ENCODE measurements around the gene CFAP91. TPM values are rescaled to one million over a fixed set of nuclear protein-coding genes. Genes with fewer than 3 reads are reported as not detected.

CFAP91 gene
- total RNA-seq, 2 experiments from 2014 or later, result not detected

GRCh38 chr3:119717520-119717919 lies 14.7 kb downstream of the CFAP91 start:
- Mint-ChIP-seq H3K9me3 (ENCODE audit: insufficient read depth) (no peaks in the 10 kb centered on the region), H3K4me1 (ENCODE audit: low read depth) (no peaks in the 10 kb centered on the region), H3K27me3 (ENCODE audit: low read depth) (peaks cover 2% of the 10 kb centered on the region), H3K4me3 (no peak overlapping the region), H3K36me3 (ENCODE audit: low read depth) (no peaks in the 10 kb centered on the region), H3K27ac (no peak overlapping the region)
- CTCF ChIA-PET, result no interaction called here
- DNase-seq (no peak), ATAC-seq (no peak)
- POLR2A ChIA-PET, result no interaction called here

- Mint-ChIP-seq H3K4me1 (ENCODE audit: low read depth) (no peaks in the 10 kb centered on the region), H3K36me3 (ENCODE audit: low read depth) (no peaks in the 10 kb centered on the region)
Observed at GRCh38 chr3:119723022-119723421, 20.2 kb downstream of the CFAP91 start.

GRCh38 chr3:119726909-119727308 lies 24.1 kb downstream of the CFAP91 start:
- H3K4me3 Mint-ChIP-seq, result no peak overlapping the region
- H3K27ac Mint-ChIP-seq, result no peak overlapping the region
- ATAC-seq (no peak), DNase-seq (no peak)
- no peaks in the 10 kb centered on the region for H3K36me3 Mint-ChIP-seq (ENCODE audit: low read depth)
- no peaks in the 10 kb centered on the region for H3K4me1 Mint-ChIP-seq (ENCODE audit: low read depth)
- POLR2A ChIA-PET, result no interaction called here
- peaks cover 19% of the 10 kb centered on the region for H3K27me3 Mint-ChIP-seq (ENCODE audit: low read depth)
- no peaks in the 10 kb centered on the region for H3K9me3 Mint-ChIP-seq (ENCODE audit: insufficient read depth)
- CTCF ChIA-PET, result no interaction called here

More at GRCh38 chr3:119723022-119723421, 20.2 kb downstream of the CFAP91 start:
- POLR2A ChIA-PET, result no interaction called here
- Mint-ChIP-seq H3K27ac (no peak overlapping the region), H3K27me3 (ENCODE audit: low read depth) (peaks cover 12% of the 10 kb centered on the region), H3K9me3 (ENCODE audit: insufficient read depth) (no peaks in the 10 kb centered on the region), H3K4me3 (no peak overlapping the region)
- CTCF ChIA-PET, result interaction anchor here (0.9 kb wide), 1 partner anchor 122 kb away, joined by 3 read pairs; no protein-coding TSS in a partner anchor
- DNase-seq (no peak), ATAC-seq (no peak)

GRCh38 chr3:119729996-119730395 lies 27.2 kb downstream of the CFAP91 start:
- Mint-ChIP-seq H3K9me3 (ENCODE audit: insufficient read depth) (no peaks in the 10 kb centered on the region), H3K4me1 (ENCODE audit: low read depth) (no peaks in the 10 kb centered on the region), H3K27me3 (ENCODE audit: low read depth) (peaks cover 26% of the 10 kb centered on the region), H3K4me3 (no peak overlapping the region), H3K36me3 (ENCODE audit: low read depth) (no peaks in the 10 kb centered on the region), H3K27ac (no peak overlapping the region)
- POLR2A ChIA-PET, result no interaction called here
- no peak for ATAC-seq
- no peak for DNase-seq
- CTCF ChIA-PET, result no interaction called here

- H3K4me3 Mint-ChIP-seq, result no peak overlapping the region
- H3K4me1 Mint-ChIP-seq (ENCODE audit: low read depth), result no peaks in the 10 kb centered on the region
- no peaks in the 10 kb centered on the region for H3K9me3 Mint-ChIP-seq (ENCODE audit: insufficient read depth)
- peaks cover 22% of the 10 kb centered on the region for H3K27me3 Mint-ChIP-seq (ENCODE audit: low read depth)
- CTCF ChIA-PET, result interaction anchor here (1.2 to 2.0 kb wide), 2 partner anchors 10 to 68 kb away, joined by 3 to 10 read pairs; no protein-coding TSS in a partner anchor
- POLR2A ChIA-PET, result no interaction called here
- H3K27ac Mint-ChIP-seq, result no peak overlapping the region
- no peaks in the 10 kb centered on the region for H3K36me3 Mint-ChIP-seq (ENCODE audit: low read depth)
- ATAC-seq (no peak), DNase-seq (no peak)
Observed at GRCh38 chr3:119731560-119732343, 28.9 kb downstream of the CFAP91 start.

- H3K27ac Mint-ChIP-seq, result no peak overlapping the region
- no peaks in the 10 kb centered on the region for H3K9me3 Mint-ChIP-seq (ENCODE audit: insufficient read depth)
- H3K27me3 Mint-ChIP-seq (ENCODE audit: low read depth), result peaks cover 22% of the 10 kb centered on the region
- H3K36me3 Mint-ChIP-seq (ENCODE audit: low read depth), result no peaks in the 10 kb centered on the region
- H3K4me1 Mint-ChIP-seq (ENCODE audit: low read depth), result no peaks in the 10 kb centered on the region
- DNase-seq (no peak), ATAC-seq (no peak)
- POLR2A ChIA-PET, result no interaction called here
- no peak overlapping the region for H3K4me3 Mint-ChIP-seq
- CTCF ChIA-PET, result no interaction called here
Observed at GRCh38 chr3:119733812-119734211, 31.0 kb downstream of the CFAP91 start.

GRCh38 chr3:119738741-119739140 lies 35.9 kb downstream of the CFAP91 start:
- ATAC-seq (no peak), DNase-seq (no peak)
- CTCF ChIA-PET, result no interaction called here
- Mint-ChIP-seq H3K27ac (no peak overlapping the region), H3K27me3 (ENCODE audit: low read depth) (peaks cover 19% of the 10 kb centered on the region), H3K4me1 (ENCODE audit: low read depth) (no peaks in the 10 kb centered on the region), H3K9me3 (ENCODE audit: insufficient read depth) (no peaks in the 10 kb centered on the region), H3K4me3 (no peak overlapping the region), H3K36me3 (ENCODE audit: low read depth) (no peaks in the 10 kb centered on the region)
- POLR2A ChIA-PET, result no interaction called here

- Mint-ChIP-seq H3K27me3 (ENCODE audit: low read depth) (peaks cover 28% of the 10 kb centered on the region), H3K4me1 (ENCODE audit: low read depth) (no peaks in the 10 kb centered on the region), H3K36me3 (ENCODE audit: low read depth) (no peaks in the 10 kb centered on the region), H3K4me3 (no peak overlapping the region), H3K27ac (no peak overlapping the region), H3K9me3 (ENCODE audit: insufficient read depth) (no peaks in the 10 kb centered on the region)
- DNase-seq (no peak), ATAC-seq (no peak)
- POLR2A ChIA-PET, result interaction anchor here (0.6 kb wide), 1 partner anchor 785 kb away, joined by 3 read pairs; no protein-coding TSS in a partner anchor
- CTCF ChIA-PET, result interaction anchor here (2.7 kb wide), 1 partner anchor 9 kb away, joined by 10 read pairs; no protein-coding TSS in a partner anchor
Observed at GRCh38 chr3:119741657-119742590, 39.1 kb downstream of the CFAP91 start.

- Mint-ChIP-seq H3K27ac (no peak overlapping the region), H3K4me3 (no peak overlapping the region), H3K36me3 (ENCODE audit: low read depth) (no peaks in the 10 kb centered on the region), H3K9me3 (ENCODE audit: insufficient read depth) (no peaks in the 10 kb centered on the region), H3K4me1 (ENCODE audit: low read depth) (no peaks in the 10 kb centered on the region), H3K27me3 (ENCODE audit: low read depth) (peaks cover 34% of the 10 kb centered on the region)
- CTCF ChIA-PET, result no interaction called here
- ATAC-seq (no peak), DNase-seq (no peak)
- POLR2A ChIA-PET, result no interaction called here
Observed at GRCh38 chr3:119743921-119744320, 41.1 kb downstream of the CFAP91 start.

- DNase-seq (no peak), ATAC-seq (no peak)
- ChIA-PET POLR2A (no interaction called here), CTCF (no interaction called here)
- H3K4me1 Mint-ChIP-seq (ENCODE audit: low read depth), result no peaks in the 10 kb centered on the region
- H3K4me3 Mint-ChIP-seq, result no peak overlapping the region
- peaks cover 33% of the 10 kb centered on the region for H3K27me3 Mint-ChIP-seq (ENCODE audit: low read depth)
- no peaks in the 10 kb centered on the region for H3K9me3 Mint-ChIP-seq (ENCODE audit: insufficient read depth)
- H3K27ac Mint-ChIP-seq, result no peak overlapping the region
- no peaks in the 10 kb centered on the region for H3K36me3 Mint-ChIP-seq (ENCODE audit: low read depth)
Observed at GRCh38 chr3:119745942-119746341, 43.1 kb downstream of the CFAP91 start.

GRCh38 chr3:119746423-119746822 lies 43.6 kb downstream of the CFAP91 start:
- H3K4me1 Mint-ChIP-seq (ENCODE audit: low read depth), result no peaks in the 10 kb centered on the region
- ATAC-seq (no peak), DNase-seq (no peak)
- H3K4me3 Mint-ChIP-seq, result no peak overlapping the region
- H3K36me3 Mint-ChIP-seq (ENCODE audit: low read depth), result no peaks in the 10 kb centered on the region
- no peaks in the 10 kb centered on the region for H3K9me3 Mint-ChIP-seq (ENCODE audit: insufficient read depth)
- H3K27me3 Mint-ChIP-seq (ENCODE audit: low read depth), result peaks cover 34% of the 10 kb centered on the region
- ChIA-PET CTCF (no interaction called here), POLR2A (no interaction called here)
- H3K27ac Mint-ChIP-seq, result no peak overlapping the region

- Mint-ChIP-seq H3K4me3 (no peak overlapping the region), H3K36me3 (ENCODE audit: low read depth) (no peaks in the 10 kb centered on the region), H3K27me3 (ENCODE audit: low read depth) (peaks cover 32% of the 10 kb centered on the region), H3K9me3 (ENCODE audit: insufficient read depth) (no peaks in the 10 kb centered on the region), H3K27ac (no peak overlapping the region), H3K4me1 (ENCODE audit: low read depth) (no peaks in the 10 kb centered on the region)
- ChIA-PET POLR2A (no interaction called here), CTCF (no interaction called here)
- no peak for DNase-seq
- no peak for ATAC-seq
Observed at GRCh38 chr3:119747357-119747756, 44.5 kb downstream of the CFAP91 start.
